Measurements from ENCODE around the gene SIPA1L2. TPM values are rescaled to one million over a fixed set of nuclear protein-coding genes. Genes with fewer than 3 reads are reported as not detected.

Gene SIPA1L2
- total RNA-seq, 1 experiment from 2014 or later, result 12.5 TPM

- DNase-seq (ENCODE audit: low read depth, low spot score) (no peak), ATAC-seq (no peak)
- H3K4me3 ChIP-seq (replicated peaks in 1 of 2; ENCODE audit: low read depth in 1 of 2, low read length in 2 of 2), result no peak overlapping the region
- H3K9me2 ChIP-seq (ENCODE audit: insufficient read depth), result no peaks in the 10 kb centered on the region
- no peak overlapping the region for H2AFZ ChIP-seq (ENCODE audit: low read depth, low read length, poor library complexity, severe bottlenecking)
- H4K20me1 ChIP-seq (ENCODE audit: insufficient read depth), result no peaks in the 10 kb centered on the region
- H3K27ac ChIP-seq (ENCODE audit: low read depth, low read length), result no peak overlapping the region
- H3K4me2 ChIP-seq (ENCODE audit: low read length), result no peak overlapping the region
- no peaks in the 10 kb centered on the region; a peak in 2 of 4 replicates for H3K4me1 ChIP-seq (ENCODE audit: control insufficient read depth in 1 of 2, insufficient read depth in 2 of 2, low read length in 2 of 2)
- H3K9ac ChIP-seq (ENCODE audit: low read length), result no peak overlapping the region
- TF ChIP-seq MAX (IDR thresholded peaks at IDR 0.05) (no peak), ZBTB33 (IDR thresholded peaks at IDR 0.05; ENCODE audit: extremely low read depth, insufficient replicate concordance, low read length) (no peak), ATF3 (IDR thresholded peaks at IDR 0.05) (no peak), FOSL1 (IDR thresholded peaks at IDR 0.05; ENCODE audit: low read depth) (no peak), POLR2AphosphoS5 (IDR thresholded peaks at IDR 0.05; ENCODE audit: low read depth, low read length) (no peak), TCF7L2 (IDR thresholded peaks at IDR 0.05; ENCODE audit: borderline replicate concordance, extremely low read depth, insufficient read depth, insufficient read length) (no peak), RAD21 (IDR thresholded peaks at IDR 0.05; ENCODE audit: low read depth) (no peak), POLR2A (IDR thresholded peaks at IDR 0.05; ENCODE audit: borderline replicate concordance, extremely low read depth, insufficient read depth, insufficient read length) (no peak), SRF (IDR thresholded peaks at IDR 0.05; ENCODE audit: low read depth) (no peak), EGR1 (IDR thresholded peaks at IDR 0.05; ENCODE audit: low read depth) (no peak), EZH2phosphoT487 (IDR thresholded peaks at IDR 0.05; ENCODE audit: borderline replicate concordance) (no peak)
- no peaks in the 10 kb centered on the region for H3K27me3 ChIP-seq (ENCODE audit: insufficient read depth, low read length)
- no peaks in the 10 kb centered on the region for H3K79me2 ChIP-seq (ENCODE audit: insufficient read depth, low read length)
- no peaks in the 10 kb centered on the region for H3K9me3 ChIP-seq (ENCODE audit: control insufficient read depth in 1 of 2, insufficient read depth in 1 of 2, low read depth in 1 of 2, low read length in 2 of 2)
- POLR2A ChIA-PET, result no interaction called here
- no TSS peak for BruUV-seq (replicated peaks)
- intact Hi-C loops (cut with micrococcal nuclease), result no loop called here
- RAD21 ChIA-PET (ENCODE audit: low non-redundant PET in 1 of 2, low total read pairs in 2 of 2, uncharacterized antibody in 2 of 2, unreplicated experiment in 2 of 2), result no interaction called here
- H3K36me3 ChIP-seq (ENCODE audit: control insufficient read depth in 1 of 2, insufficient read depth in 2 of 2, low read length in 2 of 2), result no peaks in the 10 kb centered on the region
- CTCF ChIA-PET, result no interaction called here
These were observed 48.0 kb downstream of the SIPA1L2 start for GRCh38 chr1:232581932-232582331.

Other genes with a start within 250 kb of the SIPA1L2 start
- not detected for gene MAP10, start 175.3 kb upstream of the SIPA1L2 start, total RNA-seq (2021; ENCODE audit: unreplicated experiment)

Measured in HCT116 (cell line).